ENCODE results near the gene ALOX15.

DNA sequence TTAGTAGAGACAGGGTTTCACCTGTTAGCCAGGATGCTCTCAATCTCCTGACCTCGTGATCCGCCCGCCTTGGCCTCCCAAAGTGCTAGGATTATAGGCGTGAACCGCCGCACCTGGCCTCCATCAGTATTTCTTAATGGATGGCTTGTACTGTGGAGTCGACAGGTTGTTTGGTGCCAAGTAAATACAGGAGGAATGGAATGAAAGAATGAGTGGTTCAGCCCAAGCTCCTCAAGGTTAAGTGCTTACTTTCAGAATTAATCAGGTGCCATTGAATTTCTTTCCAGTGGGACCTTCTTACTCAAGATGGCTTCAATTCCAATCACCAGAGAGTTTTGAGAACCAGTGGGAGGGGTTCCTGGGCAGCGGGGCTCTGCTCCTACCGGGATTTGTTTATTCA is 25.0 kb downstream of the ALOX15 start:
- TF ChIP-seq CTCF (IDR thresholded peaks at IDR 0.05; ENCODE audit: borderline replicate concordance, extremely low read depth, low read length, poor library complexity, severe bottlenecking) (no peak), EZH2 (IDR thresholded peaks at IDR 0.05; ENCODE audit: borderline replicate concordance, low read depth, low read length, severe bottlenecking) (no peak)
